Central memory CD8-positive, alpha-beta T cell (primary cell): Measurements from ENCODE around the gene PMS1.
"Not testable (repeated sequence)": the region's sequence is repeated elsewhere in the genome, so short reads cannot be mapped to it uniquely, and the experiment has no call there.

ENCODE experiments used
- ATAC-seq: fragments of 150-1000 bp; cut with Tn5 transposase; replicated peaks from 2 replicates; pipeline ENCODE4 v1.10.0; 2022; ENCODE audit warnings: mild to moderate bottlenecking, moderate FRiP score, moderate number of reproducible peaks; ENCODE audit not compliant: poor library complexity, severe bottlenecking; ENCODE audit errors: extremely low read depth
- DNase-seq, 2 donors: peaks; one replicate each; pipeline ENCODE4 v3.0.0; 2021; ENCODE audit warnings: low spot score in 2 of 2
- H3K27ac Mint-ChIP-seq: one replicate; pipeline ENCODE4 v1.8.0; 2022; ENCODE audit warnings: low read depth, mild to moderate bottlenecking, moderate library complexity, mixed read lengths
- H3K27me3 Mint-ChIP-seq: one replicate; pipeline ENCODE4 v1.8.0; 2022; ENCODE audit warnings: mixed read lengths
- H3K36me3 Mint-ChIP-seq: one replicate; pipeline ENCODE4 v1.8.0; 2022; ENCODE audit warnings: mild to moderate bottlenecking, moderate library complexity, mixed read lengths; ENCODE audit not compliant: insufficient read depth
- H3K4me1 Mint-ChIP-seq: one replicate; pipeline ENCODE4 v1.8.0; 2022; ENCODE audit warnings: mixed read lengths
- H3K4me3 Mint-ChIP-seq: one replicate; pipeline ENCODE4 v1.8.0; 2022; ENCODE audit warnings: mild to moderate bottlenecking, moderate library complexity, mixed read lengths
- H3K9me3 Mint-ChIP-seq: one replicate; pipeline ENCODE4 v1.8.0; 2022; ENCODE audit warnings: mixed read lengths

Gene PMS1

GRCh38 chr2:189783927-189784867, at the start of gene PMS1, which contains the start of gene ORMDL1:
Gene PMS1 (plus strand): TSS chr2:189784450. CDS start chr2:189791810, 7,360 bp downstream.
Gene ORMDL1 (minus strand): TSS chr2:189784339. CDS start chr2:189782595, 1,744 bp downstream.
- Mint-ChIP-seq H3K4me3 (peak within 1 kb of the TSS; percentile 85), H3K27me3 (no peaks in the 10 kb centered on the region), H3K4me1 (peaks cover 46% of the 10 kb centered on the region), H3K9me3 (no peaks in the 10 kb centered on the region), H3K27ac (peak within 1 kb of the TSS; percentile 92), H3K36me3 (peaks cover 34% of the 10 kb centered on the region)
- ATAC-seq (peak; percentile 89), DNase-seq (peak; percentile 85 to 91)

GRCh38 chr2:189751080-189751658, 33.1 kb upstream of the PMS1 start:
- Mint-ChIP-seq H3K27ac (no peak overlapping the region), H3K27me3 (no peaks in the 10 kb centered on the region), H3K4me1 (no peaks in the 10 kb centered on the region), H3K36me3 (peaks cover 28% of the 10 kb centered on the region), H3K9me3 (no peaks in the 10 kb centered on the region), H3K4me3 (no peak overlapping the region)
- DNase-seq (no peak), ATAC-seq (peak; percentile 64)

- H3K4me1 Mint-ChIP-seq = peaks cover 5% of the 10 kb centered on the region
- H3K36me3 Mint-ChIP-seq = peaks cover 18% of the 10 kb centered on the region
- H3K27ac Mint-ChIP-seq = no peak overlapping the region
- no peaks in the 10 kb centered on the region for H3K9me3 Mint-ChIP-seq
- H3K27me3 Mint-ChIP-seq = no peaks in the 10 kb centered on the region
- no peak for ATAC-seq
- H3K4me3 Mint-ChIP-seq = no peak overlapping the region
- DNase-seq = no peak
Observed at GRCh38 chr2:189756311-189756952, 27.8 kb upstream of the PMS1 start.

DNA sequence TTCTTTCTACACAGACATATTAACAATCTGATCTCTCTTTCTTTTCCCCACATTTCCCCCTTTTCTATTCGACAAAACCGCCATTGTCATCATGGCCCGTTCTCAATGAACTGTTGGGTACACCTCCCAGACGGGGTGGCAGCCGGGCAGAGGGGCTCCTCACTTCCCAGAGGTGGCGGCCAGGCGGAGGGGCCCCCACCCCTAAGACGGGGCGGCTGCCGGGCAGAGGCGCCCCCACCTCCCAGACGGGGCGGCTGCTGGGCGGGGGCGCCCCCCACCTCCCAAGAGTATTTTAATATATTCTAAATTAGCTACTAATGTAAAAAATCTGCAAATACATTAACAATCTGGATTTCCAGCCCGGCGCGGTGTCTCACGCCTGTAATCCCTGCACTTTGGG, 24.1 kb upstream of the PMS1 start:
- not testable (repeated sequence) for H3K9me3 Mint-ChIP-seq, ATAC-seq, DNase-seq, H3K27ac Mint-ChIP-seq, H3K4me3 Mint-ChIP-seq, H3K27me3 Mint-ChIP-seq
- peaks cover 19% of the 10 kb centered on the region for H3K36me3 Mint-ChIP-seq
- H3K4me1 Mint-ChIP-seq = peaks cover 11% of the 10 kb centered on the region

DNA sequence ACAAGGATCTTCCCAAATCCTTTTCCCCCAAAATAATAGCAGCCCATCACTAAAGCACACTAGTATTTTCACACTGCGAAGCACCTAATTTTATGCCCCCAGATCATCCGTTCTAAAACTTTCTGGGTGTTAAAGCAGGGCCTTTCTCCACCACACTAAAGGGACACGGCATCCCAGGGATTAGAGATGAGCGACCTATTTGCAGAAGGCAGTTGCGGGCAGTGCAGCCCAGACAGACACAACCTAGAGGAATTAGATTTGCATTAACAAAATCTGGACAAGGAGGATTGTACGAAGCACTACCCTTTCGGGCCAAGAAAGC, 22.1 kb upstream of the PMS1 start:
- H3K4me3 Mint-ChIP-seq = peak overlapping the region; percentile 90
- DNase-seq (no peak), ATAC-seq (no peak)
- H3K27ac Mint-ChIP-seq = peak overlapping the region; percentile 95
- H3K36me3 Mint-ChIP-seq = peaks cover 19% of the 10 kb centered on the region
- H3K4me1 Mint-ChIP-seq = peaks cover 11% of the 10 kb centered on the region
- no peaks in the 10 kb centered on the region for H3K9me3 Mint-ChIP-seq
- no peaks in the 10 kb centered on the region for H3K27me3 Mint-ChIP-seq

DNA sequence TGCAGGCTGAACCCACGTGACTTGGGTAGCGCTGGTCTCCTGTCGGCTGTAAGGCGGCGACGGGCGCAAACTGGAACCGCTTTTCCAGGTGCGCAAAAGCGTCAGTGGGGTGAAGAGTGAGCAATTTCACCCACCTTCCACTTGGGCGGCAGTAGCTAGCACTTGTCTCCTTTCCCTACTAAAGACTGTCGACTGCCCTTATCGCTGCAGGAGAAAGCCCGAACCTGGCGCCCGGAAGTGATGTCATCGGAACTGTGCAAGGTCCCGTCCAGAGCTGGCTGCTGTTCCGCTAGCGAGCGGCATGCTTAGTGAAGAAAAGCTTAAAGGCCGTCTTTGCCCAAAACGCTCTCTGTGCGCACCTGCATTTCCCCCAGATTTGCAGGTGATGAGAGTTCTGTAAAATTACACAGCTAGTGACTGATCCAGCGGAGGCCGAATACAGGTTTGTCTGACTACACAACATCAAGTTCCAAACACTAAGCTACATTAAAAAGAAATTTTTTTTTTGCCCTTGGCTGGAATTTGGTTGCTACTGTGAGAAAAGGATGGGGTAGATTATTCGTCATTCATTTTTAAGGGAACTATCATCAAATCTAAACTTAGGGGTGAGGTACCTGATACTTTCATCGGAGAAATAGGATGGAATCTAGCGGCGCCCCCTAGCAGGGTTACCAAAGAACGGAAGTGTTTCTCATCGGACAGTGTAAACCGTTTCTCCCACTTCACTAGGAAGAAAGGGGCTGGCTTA, 21.5 kb upstream of the PMS1 start, which contains the start of gene OSGEPL1:
Gene OSGEPL1 (minus strand): TSS at position 242 of the 748 bp plus-strand sequence. CDS start 1,152 bp downstream, outside the sequence.
- DNase-seq (peak; percentile 87 to 88), ATAC-seq (peak; percentile 95)
- Mint-ChIP-seq H3K4me1 (peaks cover 11% of the 10 kb centered on the region), H3K9me3 (no peaks in the 10 kb centered on the region), H3K27me3 (no peaks in the 10 kb centered on the region), H3K27ac (peak within 1 kb of the TSS; percentile 95), H3K4me3 (peak within 1 kb of the TSS; percentile 90), H3K36me3 (peaks cover 20% of the 10 kb centered on the region)

DNA sequence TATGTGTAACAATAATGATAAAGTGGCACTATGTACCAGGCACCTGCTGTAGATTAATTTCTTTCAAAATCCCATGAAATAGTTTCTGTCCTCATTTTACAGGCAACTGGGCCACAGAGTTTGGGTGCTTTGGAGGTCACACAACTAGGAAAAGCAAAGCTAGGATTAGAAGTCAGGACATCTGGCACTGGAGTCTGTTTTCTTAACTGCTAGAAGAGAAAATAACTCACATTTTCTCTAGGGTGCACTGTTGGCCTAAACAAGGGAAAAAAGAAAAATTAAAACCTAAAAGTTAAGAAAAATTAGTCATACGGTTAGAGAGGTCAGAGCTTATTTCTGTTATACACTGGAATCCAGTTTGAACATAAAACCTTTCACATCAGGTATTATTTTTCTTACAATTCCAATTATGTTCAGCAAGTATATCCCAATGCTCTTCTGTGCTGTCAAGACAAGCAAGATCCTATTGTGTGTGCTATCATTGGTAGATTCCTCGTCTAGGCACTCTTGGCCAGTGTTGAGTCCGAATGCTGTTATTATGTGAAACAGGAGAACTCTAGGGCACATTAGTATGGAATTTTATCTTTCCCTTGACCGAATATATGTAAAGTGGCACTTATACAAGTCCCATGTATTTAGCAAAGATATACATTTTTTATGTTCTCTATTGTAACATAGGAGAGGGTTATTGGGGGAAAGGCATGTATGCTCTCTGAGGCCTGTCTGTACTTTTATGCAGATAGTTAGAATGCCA, 20.2 kb upstream of the PMS1 start:
- peak overlapping the region; percentile 90 for H3K4me3 Mint-ChIP-seq
- H3K27me3 Mint-ChIP-seq = no peaks in the 10 kb centered on the region
- no peaks in the 10 kb centered on the region for H3K9me3 Mint-ChIP-seq
- no peak for DNase-seq
- no peak overlapping the region for H3K27ac Mint-ChIP-seq
- no peak for ATAC-seq
- H3K4me1 Mint-ChIP-seq = peaks cover 11% of the 10 kb centered on the region
- peaks cover 24% of the 10 kb centered on the region for H3K36me3 Mint-ChIP-seq

DNA sequence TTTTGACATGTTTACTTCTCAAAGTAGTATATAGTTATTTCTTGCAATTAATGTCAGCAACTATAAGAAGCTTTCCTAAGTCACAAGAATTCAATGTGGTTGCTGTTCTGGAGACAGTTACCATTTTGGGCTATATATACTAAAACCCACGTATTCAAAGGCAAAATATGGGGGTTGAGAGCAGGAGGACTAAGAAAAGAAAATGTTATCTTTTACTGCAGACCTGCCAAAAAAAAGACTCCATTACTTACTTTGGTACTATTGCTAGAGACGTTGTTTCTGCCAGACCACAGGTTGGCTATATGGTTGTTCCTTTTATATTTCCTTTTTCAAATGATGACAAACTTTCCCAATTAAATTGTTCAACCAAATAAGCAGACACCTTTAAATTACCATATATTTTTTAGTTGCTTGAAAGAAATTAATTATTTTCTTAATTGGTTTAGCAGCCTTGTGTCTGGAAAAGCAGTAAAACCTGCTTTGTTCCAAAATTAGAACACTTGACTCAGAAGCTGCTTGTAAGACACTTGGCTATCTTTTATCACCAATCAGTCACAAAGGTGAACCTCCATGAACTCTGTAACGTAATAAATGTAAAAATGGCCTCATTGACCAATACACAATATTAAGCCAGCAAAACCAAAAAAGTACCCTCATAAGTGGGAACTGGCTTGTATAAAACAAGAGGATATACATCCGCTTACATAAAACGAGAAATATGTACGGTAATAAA, 13.5 kb upstream of the PMS1 start:
- Mint-ChIP-seq H3K4me1 (peaks cover 13% of the 10 kb centered on the region), H3K36me3 (peaks cover 47% of the 10 kb centered on the region), H3K27me3 (no peaks in the 10 kb centered on the region), H3K4me3 (no peak overlapping the region), H3K27ac (no peak overlapping the region), H3K9me3 (no peaks in the 10 kb centered on the region)
- ATAC-seq = no peak
- no peak for DNase-seq

- Mint-ChIP-seq H3K4me3 (no peak overlapping the region), H3K27ac (no peak overlapping the region), H3K9me3 (no peaks in the 10 kb centered on the region), H3K36me3 (peaks cover 45% of the 10 kb centered on the region), H3K4me1 (peaks cover 13% of the 10 kb centered on the region), H3K27me3 (no peaks in the 10 kb centered on the region)
- ATAC-seq = no peak
- DNase-seq = no peak
Observed at GRCh38 chr2:189772212-189772611, 12.0 kb upstream of the PMS1 start.

GRCh38 chr2:189782221-189782671, 2.0 kb upstream of the PMS1 start:
- H3K4me1 Mint-ChIP-seq = peaks cover 51% of the 10 kb centered on the region

GRCh38 chr2:189783451-189783926, 761 bp upstream of the PMS1 start:
- peaks cover 52% of the 10 kb centered on the region for H3K4me1 Mint-ChIP-seq
- H3K9me3 Mint-ChIP-seq = no peaks in the 10 kb centered on the region
- peak overlapping the region; percentile 92 for H3K27ac Mint-ChIP-seq
- H3K36me3 Mint-ChIP-seq = peaks cover 40% of the 10 kb centered on the region
- H3K27me3 Mint-ChIP-seq = no peaks in the 10 kb centered on the region
- ATAC-seq (peak; percentile 12), DNase-seq (no peak)
- H3K4me3 Mint-ChIP-seq = peak overlapping the region; percentile 85

More at GRCh38 chr2:189782221-189782671, 2.0 kb upstream of the PMS1 start:
- H3K27me3 Mint-ChIP-seq = no peaks in the 10 kb centered on the region
- no peak for DNase-seq
- peak overlapping the region; percentile 5 for H3K27ac Mint-ChIP-seq
- H3K9me3 Mint-ChIP-seq = no peaks in the 10 kb centered on the region
- H3K4me3 Mint-ChIP-seq = peak overlapping the region; percentile 85
- H3K36me3 Mint-ChIP-seq = peaks cover 46% of the 10 kb centered on the region
- ATAC-seq = no peak
